WTC11 (cell line): Measurements from ENCODE around the gene OR12D1.

Experiments used
- ATF3 ChIP-seq: sonication (generic); formaldehyde crosslinking; conservative IDR thresholded peaks from 2 replicates; pipeline ENCODE4 v1.8.1; 2022; ENCODE audit warnings: mild to moderate bottlenecking, missing genetic modification reagents
- CTCF ChIP-seq: fragments of 200-600 bp; IDR thresholded peaks from 2 replicates; pipeline ENCODE4 v1.8.0; 2022; ENCODE audit warnings: antibody characterized with exemption
- ELF4 ChIP-seq: sonication (generic); formaldehyde crosslinking; IDR thresholded peaks from 2 replicates; pipeline ENCODE4 v1.8.1; 2022; ENCODE audit warnings: low read depth, mild to moderate bottlenecking, moderate library complexity, missing genetic modification reagents
- ESRRA ChIP-seq: sonication (generic); formaldehyde crosslinking; IDR thresholded peaks from 2 replicates; pipeline ENCODE4 v1.8.1; 2022; ENCODE audit warnings: mild to moderate bottlenecking, missing genetic modification reagents, borderline replicate concordance
- GABPB1 ChIP-seq: sonication (generic); formaldehyde crosslinking; IDR thresholded peaks from 2 replicates; pipeline ENCODE4 v1.8.1; 2023; ENCODE audit warnings: mild to moderate bottlenecking, missing genetic modification reagents
- MAX ChIP-seq: sonication (generic); formaldehyde crosslinking; IDR thresholded peaks from 2 replicates; pipeline ENCODE4 v1.8.0; 2022; ENCODE audit warnings: mild to moderate bottlenecking, missing genetic modification reagents
- PREB ChIP-seq: sonication (generic); formaldehyde crosslinking; IDR thresholded peaks from 2 replicates; pipeline ENCODE4 v1.8.1; 2022; ENCODE audit warnings: mild to moderate bottlenecking, missing genetic modification reagents, moderate library complexity, borderline replicate concordance
- TCF7 ChIP-seq: sonication (generic); formaldehyde crosslinking; IDR thresholded peaks from 2 replicates; pipeline ENCODE4 v1.8.0; 2022; ENCODE audit warnings: mild to moderate bottlenecking, low read depth, missing genetic modification reagents, moderate library complexity
- TP53 ChIP-seq: sonication (generic); formaldehyde crosslinking; IDR thresholded peaks from 2 replicates; pipeline ENCODE4 v1.8.1; 2023; ENCODE audit warnings: mild to moderate bottlenecking, missing genetic modification reagents
- ZBTB43 ChIP-seq: sonication (generic); formaldehyde crosslinking; IDR thresholded peaks from 2 replicates; pipeline ENCODE4 v1.8.1; 2023; ENCODE audit warnings: mild to moderate bottlenecking, missing genetic modification reagents

DNA sequence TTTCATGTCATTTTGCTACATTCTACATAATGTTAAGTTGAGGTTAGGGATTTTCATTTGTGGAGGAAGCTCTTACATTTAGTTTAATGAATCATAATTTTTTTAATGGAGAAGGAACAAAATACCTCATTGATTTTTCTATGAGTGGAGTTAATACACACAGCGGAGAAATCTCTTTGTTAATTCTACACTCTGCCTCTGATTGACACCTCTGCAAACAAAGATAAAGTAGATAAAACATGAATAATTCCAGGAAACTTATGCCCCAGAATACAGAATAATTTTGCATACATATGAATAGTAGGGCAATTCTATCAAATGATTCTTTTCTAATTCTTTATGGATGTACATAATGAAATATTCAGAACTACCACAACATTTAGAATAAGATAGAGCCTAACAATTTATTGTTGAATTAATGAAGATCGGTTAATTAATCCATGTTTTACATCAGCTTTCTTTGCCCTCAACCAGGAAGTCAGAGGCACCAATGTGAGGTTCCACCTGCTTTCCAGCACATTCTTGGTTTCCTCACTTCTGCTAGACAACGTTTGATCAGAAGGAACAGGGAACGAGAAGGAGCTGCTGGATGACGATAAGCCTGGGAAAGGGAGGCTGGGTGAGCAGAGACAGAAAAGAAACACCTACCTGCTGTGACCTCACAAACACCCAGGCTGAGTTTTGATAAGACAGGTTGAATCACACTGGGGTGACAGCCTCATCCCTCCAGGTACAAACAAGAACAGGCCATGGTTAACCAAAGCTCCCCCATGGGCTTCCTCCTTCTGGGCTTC is 46.5 kb downstream of the OR12D1 start:
- TF ChIP-seq TCF7 (CRISPR knock-in tag) (no peak), CTCF (no peak), ZBTB43 (no peak), ELF4 (CRISPR knock-in tag) (no peak), PREB (CRISPR knock-in tag) (no peak), TP53 (no peak), GABPB1 (CRISPR knock-in tag) (no peak), ATF3 (CRISPR knock-in tag) (no peak), ESRRA (no peak), MAX (CRISPR knock-in tag) (no peak)
